Right renal pelvis (tissue), 4 donors: ENCODE data around the gene YTHDC1. TPM values are rescaled to one million over a fixed set of nuclear protein-coding genes. Genes with fewer than 3 reads are reported as not detected.
"Not testable (repeated sequence)": the region's sequence is repeated elsewhere in the genome, so short reads cannot be mapped to it uniquely, and the experiment has no call there.

Experiments used
- DNase-seq, 4 donors: peaks; one replicate each; pipeline ENCODE4 v3.0.0-alpha.2; 2013; ENCODE audit warnings: low read depth in 4 of 4, low spot score in 3 of 4, missing footprints in 1 of 4
- polyA plus RNA-seq, 4 donors: library from polyadenylated mRNA; unstranded; fragments of 120-200 nt; gene quantifications; one replicate each; pipeline ENCODE4 v1.2.1, GENCODE V29; 2013; ENCODE audit not compliant: insufficient read length in 4 of 4

Gene YTHDC1
- 100 to 1,000 TPM; 155 to 188 (median 177) TPM for polyA plus RNA-seq

- peak; percentile 93 to 96 (median 94) for DNase-seq
These were observed at the start of gene YTHDC1 for GRCh38 chr4:68349649-68350360. TSS of gene YTHDC1 (minus strand) at chr4:68350090. CDS start at chr4:68349753, 337 bp downstream.

GRCh38 chr4:68399306-68399705 is 49.4 kb upstream of the YTHDC1 start:
- DNase-seq, result no peak

DNA sequence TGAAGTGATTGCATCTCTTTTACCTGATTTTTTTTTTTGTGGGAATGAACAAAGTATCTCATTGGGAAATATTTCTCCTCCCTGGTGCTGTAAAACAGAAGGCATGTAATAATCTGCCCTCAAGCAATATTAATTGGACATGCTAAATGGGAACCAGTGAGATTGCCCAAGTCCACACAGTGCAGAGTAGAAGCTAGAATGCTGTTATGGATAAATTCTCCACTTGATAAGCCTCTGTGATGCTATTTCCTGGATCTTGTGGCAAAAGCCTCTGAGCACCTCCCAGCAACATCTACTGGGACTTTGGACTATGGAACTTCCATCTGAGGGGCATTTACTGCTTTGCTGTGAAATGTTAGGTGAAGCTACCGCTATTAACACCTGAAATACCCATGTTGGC is 46.9 kb upstream of the YTHDC1 start:
- DNase-seq, result no peak

DNA sequence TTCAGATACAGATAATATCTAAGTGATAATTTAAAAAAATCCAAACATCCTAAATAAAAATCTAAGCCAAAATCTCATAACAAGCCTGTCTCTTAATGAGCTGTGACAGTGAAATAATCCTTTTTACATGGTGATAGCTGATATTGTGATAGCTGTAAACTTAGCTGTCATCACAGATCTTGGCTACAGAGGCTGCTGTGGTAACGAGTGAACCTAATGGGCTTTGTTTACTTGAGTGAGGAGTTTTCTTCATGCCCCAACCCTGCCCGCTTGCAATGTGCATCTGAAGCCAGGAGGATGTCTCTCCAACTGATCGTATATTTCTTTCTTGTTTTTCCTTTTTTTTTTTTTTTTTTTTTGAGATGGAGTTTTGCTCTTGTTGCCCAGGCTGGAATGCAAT is 41.5 kb upstream of the YTHDC1 start:
- DNase-seq, result no peak

GRCh38 chr4:68390205-68390935 is 40.5 kb upstream of the YTHDC1 start:
- no peak for DNase-seq

- DNase-seq, result not testable (repeated sequence)
These were observed 39.6 kb upstream of the YTHDC1 start for GRCh38 chr4:68389386-68389913.

- no peak for DNase-seq
These were observed 38.5 kb upstream of the YTHDC1 start for GRCh38 chr4:68388347-68388865.

DNA sequence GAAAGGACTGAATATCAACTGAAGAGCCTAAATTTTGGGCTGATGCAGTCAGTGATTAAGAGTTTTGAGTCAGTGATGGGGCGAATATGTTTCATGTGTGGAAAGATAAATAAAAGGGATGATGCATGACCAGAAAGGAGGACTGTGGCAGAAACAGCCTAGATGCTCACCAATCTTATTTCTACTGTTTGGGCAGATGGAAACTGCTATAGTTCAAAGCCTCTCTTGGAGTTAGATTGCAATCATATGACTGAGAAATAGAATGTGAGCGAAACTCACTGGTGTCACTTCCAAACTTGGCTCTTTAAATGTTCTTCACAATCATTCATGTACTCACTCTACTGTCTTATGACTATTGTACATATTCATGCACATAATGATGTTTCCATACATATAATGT is 35.4 kb upstream of the YTHDC1 start:
- DNase-seq, result no peak

DNA sequence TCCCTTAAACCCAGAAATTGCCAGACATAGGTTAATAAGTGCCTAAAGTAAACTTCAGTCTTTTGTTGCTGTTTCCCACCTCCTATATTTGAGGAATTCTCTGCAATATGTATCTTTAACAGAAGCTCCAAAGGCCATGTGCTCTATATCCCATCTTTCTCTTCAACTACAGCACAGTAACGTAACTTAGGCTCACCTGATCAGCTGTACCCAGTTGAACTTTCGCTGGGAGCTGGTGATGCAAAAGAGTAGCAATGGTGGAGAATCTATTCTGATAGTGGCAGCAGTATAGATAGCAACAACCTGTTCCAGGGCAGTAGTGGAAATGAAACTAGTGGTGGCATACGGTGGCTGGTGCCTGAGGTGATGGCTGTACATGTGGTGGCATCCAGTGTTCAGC is 33.2 kb upstream of the YTHDC1 start:
- DNase-seq, result no peak

DNA sequence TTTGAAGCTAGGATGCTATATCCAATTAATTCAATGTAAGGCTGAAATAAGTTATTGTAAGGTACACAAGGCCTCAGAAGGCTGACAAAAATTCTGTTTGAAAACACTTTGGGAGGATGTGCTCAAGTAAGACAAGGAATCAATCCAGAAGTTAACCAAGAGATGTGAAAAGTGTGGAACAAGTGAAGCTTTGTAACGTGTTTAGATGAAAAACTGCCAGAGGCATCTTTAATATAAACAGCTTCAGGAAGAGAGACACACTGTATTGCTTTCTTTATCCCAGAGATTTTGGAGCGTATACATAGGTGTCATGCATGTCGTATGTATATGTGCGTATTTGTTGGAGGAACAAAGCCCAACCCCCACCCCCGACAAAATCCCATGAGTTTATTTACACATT is 28.3 kb upstream of the YTHDC1 start:
- no peak for DNase-seq

DNA sequence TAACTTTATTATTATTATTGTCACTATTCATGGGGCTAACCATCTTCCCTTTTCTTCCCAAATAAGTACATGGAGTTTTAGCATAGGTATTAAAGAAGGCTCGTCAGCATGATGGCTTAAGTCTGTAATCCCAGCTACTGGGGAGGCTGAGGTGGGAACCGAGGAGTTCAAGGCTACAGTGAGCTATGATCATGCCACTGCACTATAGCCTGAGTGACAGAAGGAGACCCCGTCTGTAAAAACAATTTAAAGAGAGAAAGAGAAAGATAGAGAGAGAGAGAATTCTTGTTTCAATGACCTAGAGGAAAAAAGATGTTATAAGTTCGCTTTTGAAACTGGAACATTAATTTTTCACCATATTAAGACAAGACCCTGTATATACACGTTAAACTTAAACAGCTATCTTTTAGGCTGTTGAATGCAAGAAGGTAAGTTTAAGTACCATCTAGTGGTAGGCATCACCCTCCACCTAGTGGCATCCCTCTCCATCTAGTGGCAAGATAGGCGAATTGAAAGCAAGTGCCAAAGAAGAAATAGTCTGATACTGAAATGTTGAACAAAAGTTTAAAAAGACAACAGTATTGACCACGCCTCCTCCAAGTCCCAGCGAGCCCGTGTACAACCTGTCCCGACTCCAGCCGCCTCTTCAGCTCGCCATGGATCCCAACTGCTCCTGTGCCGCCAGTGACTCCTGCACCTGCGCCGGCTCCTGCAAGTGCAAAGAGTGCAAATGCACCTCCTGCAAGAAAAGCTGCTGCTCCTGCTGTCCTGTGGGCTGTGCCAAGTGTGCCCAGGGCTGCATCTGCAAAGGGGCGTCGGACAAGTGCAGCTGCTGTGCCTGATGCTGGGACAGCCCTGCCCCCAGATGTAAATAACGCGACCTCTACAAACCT is 26.0 kb upstream of the YTHDC1 start:
- peak in 1 of 4 donors; percentile 36 for DNase-seq

GRCh38 chr4:68373513-68373912 is 23.6 kb upstream of the YTHDC1 start:
- peak in 2 of 4 donors; percentile 43 to 45 for DNase-seq

GRCh38 chr4:68372588-68372987 is 22.7 kb upstream of the YTHDC1 start:
- DNase-seq, result no peak

GRCh38 chr4:68369142-68369805 is 19.4 kb upstream of the YTHDC1 start:
- DNase-seq, result no peak

DNA sequence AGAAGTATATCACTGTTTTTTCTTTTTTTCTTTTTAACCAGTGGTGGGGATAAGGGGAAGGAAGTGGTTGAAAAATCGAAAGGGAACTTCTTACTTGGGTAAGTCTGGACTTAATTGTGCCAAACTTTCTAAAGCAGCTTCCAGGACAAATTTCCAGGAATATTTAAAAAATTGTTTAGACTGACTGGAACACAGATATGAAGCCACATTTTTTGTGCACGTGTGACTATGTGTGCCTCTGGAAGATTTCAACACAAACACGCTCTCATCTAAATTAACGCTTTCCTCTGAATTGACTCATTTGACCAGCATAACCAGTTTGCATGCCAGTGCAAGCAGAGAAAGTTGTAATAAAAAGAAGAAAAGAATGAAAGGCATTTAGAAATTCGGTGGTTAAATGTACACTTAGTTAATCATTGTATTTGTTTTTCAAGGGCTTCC is 18.8 kb upstream of the YTHDC1 start:
- no peak for DNase-seq

- no peak for DNase-seq
These were observed 17.9 kb upstream of the YTHDC1 start for GRCh38 chr4:68367835-68368234.

- no peak for DNase-seq
These were observed 16.7 kb upstream of the YTHDC1 start for GRCh38 chr4:68366600-68366999.

DNA sequence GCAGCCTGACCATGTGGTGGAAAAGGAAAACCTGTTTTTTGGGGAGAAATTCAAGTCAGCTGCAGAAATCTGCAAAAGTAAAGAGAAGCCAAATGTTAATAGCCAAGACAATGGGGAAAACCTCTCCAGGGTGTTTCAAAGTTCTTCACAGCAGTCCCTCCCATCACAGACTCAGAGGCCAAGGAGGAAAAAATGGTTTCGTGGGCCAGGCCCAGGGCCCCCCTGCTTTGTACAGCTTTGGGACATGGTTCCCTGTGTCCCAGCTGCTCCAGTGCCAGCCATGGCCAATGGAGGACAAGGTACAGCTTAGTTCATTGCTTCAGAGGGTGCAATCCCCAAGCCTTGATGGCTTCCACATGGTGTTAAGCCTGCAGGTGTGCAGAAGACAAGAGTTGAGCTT is 15.2 kb upstream of the YTHDC1 start:
- DNase-seq, result no peak

DNA sequence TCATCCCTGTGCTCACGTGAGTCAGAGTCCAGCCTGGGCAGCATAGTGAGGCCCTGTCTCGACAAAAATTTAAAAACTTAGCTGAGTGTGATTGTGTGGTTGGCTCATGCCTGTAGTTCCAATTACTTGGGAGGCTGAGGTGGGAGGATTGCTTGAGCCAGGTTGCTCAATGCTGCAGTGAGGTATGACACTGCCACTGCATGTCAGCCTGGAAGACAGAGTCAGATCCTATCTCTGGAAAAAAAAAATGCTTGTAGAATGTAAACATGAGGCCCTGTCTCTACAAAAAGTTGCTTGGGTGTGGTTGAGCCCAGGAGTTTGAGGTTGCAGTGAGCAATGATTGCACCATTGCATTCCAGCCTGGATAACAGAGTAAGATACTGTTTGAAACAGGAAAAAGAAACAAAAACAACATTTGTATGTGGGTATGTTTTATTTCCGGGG is 11.3 kb upstream of the YTHDC1 start:
- no peak for DNase-seq
